Thoracic aorta (tissue), 2 donors: Measurements from ENCODE around the gene PTPRG. TPM values are rescaled to one million over a fixed set of nuclear protein-coding genes. Genes with fewer than 3 reads are reported as not detected.

ENCODE experiments used
- ATAC-seq: fragments of 150-250 bp; one replicate; pipeline ENCODE4 v1.8.0; 2017; ENCODE audit warnings: low read depth; ENCODE audit not compliant: insufficient number of reproducible peaks, low FRiP score
- DNase-seq: peaks from one replicate; pipeline ENCODE4 v3.0.0-alpha.2; 2020; ENCODE audit warnings: low spot score
- H3K27ac ChIP-seq, 2 donors: fragments of 200-600 bp; sonication (generic); 1 replicate in 1 of 2; 2 replicates in 1 of 2; pipeline ENCODE4 v1.5.1; 2016; ENCODE audit warnings: mild to moderate bottlenecking in 2 of 2, moderate library complexity in 2 of 2
- H3K27me3 ChIP-seq: fragments of 200-600 bp; sonication (generic); replicated peaks from 2 replicates; pipeline ENCODE4 v1.6.0; 2016; ENCODE audit warnings: mild to moderate bottlenecking; ENCODE audit not compliant: insufficient read depth
- H3K36me3 ChIP-seq: fragments of 200-600 bp; sonication (generic); one replicate; pipeline ENCODE4 v1.5.1; 2016
- H3K4me1 ChIP-seq, 2 donors: fragments of 200-600 bp; sonication (generic); 1 replicate in 1 of 2; 2 replicates in 1 of 2; pipeline versions ENCODE4 v1.5.1 to v1.6.0; 2016; ENCODE audit warnings: low read depth in 2 of 2, mild to moderate bottlenecking in 1 of 2; ENCODE audit not compliant: control insufficient read depth in 1 of 2
- H3K4me3 ChIP-seq: fragments of 200-600 bp; sonication (generic); 2 replicates; pipeline ENCODE4 v1.5.1; 2016; ENCODE audit warnings: mild to moderate bottlenecking
- H3K9me3 ChIP-seq: fragments of 200-600 bp; sonication (generic); 2 replicates; pipeline ENCODE4 v1.5.1; 2016
- CTCF ChIP-seq: fragments of 200-600 bp; sonication (generic); IDR thresholded peaks from one replicate; pipeline ENCODE4 v1.5.1; 2019; ENCODE audit warnings: antibody characterized with exemption
- total RNA-seq, 2 donors: library from RNA; depleted of rRNA; stranded (reverse); fragments of >200 nt; gene quantifications; one replicate each; pipeline versions ENCODE4 v1.1.0 to v1.2.3, GENCODE V29; 2016

PTPRG gene
- total RNA-seq, 2 donors from 2014 or later = 154 to 208 TPM

GRCh38 chr3:62095756-62096155 lies 534.4 kb downstream of the PTPRG start:
- DNase-seq = no peak
- peak overlapping the region; percentile 79 to 84 for H3K27ac ChIP-seq
- no peaks in the 10 kb centered on the region for H3K36me3 ChIP-seq
- no peak overlapping the region for H3K4me3 ChIP-seq
- no peaks in the 10 kb centered on the region for H3K9me3 ChIP-seq
- ATAC-seq = no peak
- H3K4me1 ChIP-seq = peaks cover 30 to 66% of the 10 kb centered on the region in 2 donors
- TF ChIP-seq CTCF = no peak
- H3K27me3 ChIP-seq = no peaks in the 10 kb centered on the region

- ATAC-seq (no peak), DNase-seq (no peak)
- H3K27me3 ChIP-seq = no peaks in the 10 kb centered on the region
- H3K4me3 ChIP-seq = no peak overlapping the region
- H3K27ac ChIP-seq = peak overlapping the region; percentile 60 to 84
- H3K4me1 ChIP-seq = peaks cover 30 to 73% of the 10 kb centered on the region in 2 donors
- no peaks in the 10 kb centered on the region for H3K9me3 ChIP-seq
- H3K36me3 ChIP-seq = no peaks in the 10 kb centered on the region
- TF ChIP-seq CTCF = no peak
Observed at GRCh38 chr3:62096521-62096920, 535.1 kb downstream of the PTPRG start.

GRCh38 chr3:62097121-62097520 lies 535.8 kb downstream of the PTPRG start:
- TF ChIP-seq CTCF = no peak
- H3K4me3 ChIP-seq = peak overlapping the region; percentile 47
- DNase-seq (no peak), ATAC-seq (peak; percentile 59)
- H3K36me3 ChIP-seq = no peaks in the 10 kb centered on the region
- peak overlapping the region; percentile 60 to 84 for H3K27ac ChIP-seq
- H3K9me3 ChIP-seq = no peaks in the 10 kb centered on the region
- peaks cover 30 to 79% of the 10 kb centered on the region in 2 donors for H3K4me1 ChIP-seq
- H3K27me3 ChIP-seq = no peaks in the 10 kb centered on the region

- DNase-seq (no peak), ATAC-seq (no peak)
- Histone ChIP-seq H3K27me3 (no peaks in the 10 kb centered on the region), H3K9me3 (no peaks in the 10 kb centered on the region), H3K4me1 (peaks cover 30 to 96% of the 10 kb centered on the region in 2 donors), H3K4me3 (no peak overlapping the region), H3K27ac (peak overlapping the region; percentile 60 to 84), H3K36me3 (no peaks in the 10 kb centered on the region)
- TF ChIP-seq CTCF = no peak
Observed at GRCh38 chr3:62098646-62099365, 537.4 kb downstream of the PTPRG start.

GRCh38 chr3:62100282-62100989 lies 539.1 kb downstream of the PTPRG start:
- Histone ChIP-seq H3K4me1 (peaks cover 30 to 86% of the 10 kb centered on the region in 2 donors), H3K9me3 (no peaks in the 10 kb centered on the region), H3K4me3 (no peak overlapping the region), H3K27ac (peak overlapping the region; percentile 25 to 49), H3K27me3 (no peaks in the 10 kb centered on the region), H3K36me3 (no peaks in the 10 kb centered on the region)
- DNase-seq (no peak), ATAC-seq (no peak)
- no peak for TF ChIP-seq CTCF
